DND-41 (cell line): Measurements from ENCODE around the gene SPARC.

Experiments used
- EZH2 ChIP-seq: IDR thresholded peaks from 3 replicates; pipeline ENCODE4 v1.6.1; 2012; ENCODE audit warnings: borderline replicate concordance, low read depth, mild to moderate bottlenecking, moderate library complexity, low read length, inconsistent platforms; ENCODE audit not compliant: severe bottlenecking
- TF ChIP-seq, protein P1 (sequence below): IDR thresholded peaks from 2 replicates; pipeline ENCODE4 v1.5.1; 2012; ENCODE audit warnings: borderline replicate concordance, low read length, moderate library complexity, mild to moderate bottlenecking; ENCODE audit not compliant: poor library complexity, severe bottlenecking; ENCODE audit errors: extremely low read depth

DNA sequence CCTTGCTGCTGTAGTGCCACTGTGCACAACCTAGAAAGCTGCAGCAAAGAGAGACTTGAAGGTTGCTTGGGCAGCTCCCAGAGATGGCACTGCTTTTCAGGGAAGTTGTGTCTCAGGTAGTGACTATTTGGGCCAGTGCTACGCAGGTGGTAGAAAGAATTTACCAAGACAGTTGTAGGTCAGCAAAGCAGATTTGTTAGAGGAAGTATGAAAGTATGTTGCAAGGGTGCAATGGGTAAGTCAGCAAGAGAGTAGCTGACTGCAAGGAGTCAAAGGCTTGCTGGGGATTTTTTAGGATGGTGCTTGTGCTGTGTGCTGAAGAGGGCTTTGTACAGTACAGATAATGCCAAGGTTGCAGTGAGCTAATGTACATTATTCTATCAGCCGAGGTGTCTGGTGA is 33.5 kb upstream of the SPARC start:
- TF ChIP-seq, protein P1, sequence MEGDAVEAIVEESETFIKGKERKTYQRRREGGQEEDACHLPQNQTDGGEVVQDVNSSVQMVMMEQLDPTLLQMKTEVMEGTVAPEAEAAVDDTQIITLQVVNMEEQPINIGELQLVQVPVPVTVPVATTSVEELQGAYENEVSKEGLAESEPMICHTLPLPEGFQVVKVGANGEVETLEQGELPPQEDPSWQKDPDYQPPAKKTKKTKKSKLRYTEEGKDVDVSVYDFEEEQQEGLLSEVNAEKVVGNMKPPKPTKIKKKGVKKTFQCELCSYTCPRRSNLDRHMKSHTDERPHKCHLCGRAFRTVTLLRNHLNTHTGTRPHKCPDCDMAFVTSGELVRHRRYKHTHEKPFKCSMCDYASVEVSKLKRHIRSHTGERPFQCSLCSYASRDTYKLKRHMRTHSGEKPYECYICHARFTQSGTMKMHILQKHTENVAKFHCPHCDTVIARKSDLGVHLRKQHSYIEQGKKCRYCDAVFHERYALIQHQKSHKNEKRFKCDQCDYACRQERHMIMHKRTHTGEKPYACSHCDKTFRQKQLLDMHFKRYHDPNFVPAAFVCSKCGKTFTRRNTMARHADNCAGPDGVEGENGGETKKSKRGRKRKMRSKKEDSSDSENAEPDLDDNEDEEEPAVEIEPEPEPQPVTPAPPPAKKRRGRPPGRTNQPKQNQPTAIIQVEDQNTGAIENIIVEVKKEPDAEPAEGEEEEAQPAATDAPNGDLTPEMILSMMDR: no peak
- no peak for TF ChIP-seq EZH2
